A673 (cell line): ENCODE data around the gene LYZL6. TPM values are rescaled to one million over a fixed set of nuclear protein-coding genes. Genes with fewer than 3 reads are reported as not detected.

Experiments
- BruUV-seq: library from RNA; stranded (reverse); fragments of 400-500 nt; replicated peaks from 2 replicates; lab custom pipeline; 2021; lab: Mats Ljungman, UMichigan
- CTCF ChIA-PET: fragments of 300-600 bp; sonication (Branson Sonifier 250); formaldehyde crosslinking; loops from one replicate; lab custom pipeline; 2022; ENCODE audit warnings: antibody characterized with exemption; lab: Charles Lee
- POLR2A ChIA-PET: fragments of 300-600 bp; sonication (Branson Sonifier 250); formaldehyde crosslinking; loops from one replicate; lab custom pipeline; 2022; ENCODE audit warnings: antibody characterized with exemption; ENCODE audit not compliant: low non-redundant PET; lab: Charles Lee
- DNase-seq: peaks from one replicate; pipeline ENCODE4 v3.0.0-alpha.2; 2015; ENCODE audit warnings: low spot score
- H3K27ac ChIP-seq: fragments of 200-600 bp; sonication (generic); 2 replicates; pipeline ENCODE4 v1.5.1; 2016; ENCODE audit warnings: mixed run types, low read depth, mild to moderate bottlenecking, mixed read lengths, antibody characterized with exemption, low read length; ENCODE audit not compliant: poor library complexity, severe bottlenecking
- H3K27me3 ChIP-seq: fragments of 200-600 bp; sonication (generic); replicated peaks from 2 replicates; pipeline ENCODE4 v1.6.1; 2017; ENCODE audit warnings: mixed run types, low read depth, mild to moderate bottlenecking, mixed read lengths, antibody characterized with exemption, low read length; ENCODE audit not compliant: insufficient read depth, poor library complexity
- H3K36me3 ChIP-seq: fragments of 200-600 bp; sonication (generic); 2 replicates; pipeline ENCODE4 v1.6.1; 2016; ENCODE audit warnings: mixed run types, mild to moderate bottlenecking, mixed read lengths, antibody characterized with exemption, low read length; ENCODE audit not compliant: insufficient read depth, poor library complexity, severe bottlenecking
- H3K4me1 ChIP-seq: fragments of 200-600 bp; sonication (generic); 2 replicates; pipeline ENCODE4 v1.6.1; 2017; ENCODE audit warnings: mixed run types, mild to moderate bottlenecking, mixed read lengths, antibody characterized with exemption, low read length; ENCODE audit not compliant: insufficient read depth, poor library complexity, severe bottlenecking
- H3K4me3 ChIP-seq: fragments of 200-600 bp; sonication (generic); 2 replicates; pipeline ENCODE4 v1.5.1; 2016; ENCODE audit warnings: low read depth, mixed run types, mild to moderate bottlenecking, mixed read lengths, low read length; ENCODE audit not compliant: poor library complexity, severe bottlenecking
- H3K9me3 ChIP-seq: fragments of 200-600 bp; sonication (generic); 2 replicates; pipeline ENCODE4 v1.6.1; 2016; ENCODE audit warnings: mixed run types, low read depth, mild to moderate bottlenecking, mixed read lengths, antibody characterized with exemption, low read length; ENCODE audit not compliant: poor library complexity, severe bottlenecking
- EZH2 ChIP-seq: fragments of 200-600 bp; sonication (generic); IDR thresholded peaks from 2 replicates; pipeline ENCODE4 v1.6.1; 2017; ENCODE audit warnings: borderline replicate concordance, low read depth, mild to moderate bottlenecking, mixed read lengths, antibody characterized with exemption, low read length; ENCODE audit not compliant: poor library complexity, severe bottlenecking
- intact Hi-C: fragments of 100-400 bp; cut with micrococcal nuclease; formaldehyde crosslinking; loops from one replicate; pipeline ENCODE4 v1.10.0; 2022; ENCODE audit not compliant: unreplicated experiment
- total RNA-seq: library from RNA; stranded (reverse); gene quantifications from 2 replicates; pipeline ENCODE4 v1.2.3, GENCODE V29; 2021
- TF ChIP-seq, protein P1 (sequence below): fragments of 300-800, 200-600 bp; sonication (generic); conservative IDR thresholded peaks from 2 replicates; pipeline ENCODE4 v1.5.1; 2017; ENCODE audit warnings: low read depth, mild to moderate bottlenecking, antibody characterized with exemption, low read length, moderate library complexity, mixed read lengths

LYZL6 gene
- total RNA-seq, 1 experiment from 2014 or later = not detected

DNA sequence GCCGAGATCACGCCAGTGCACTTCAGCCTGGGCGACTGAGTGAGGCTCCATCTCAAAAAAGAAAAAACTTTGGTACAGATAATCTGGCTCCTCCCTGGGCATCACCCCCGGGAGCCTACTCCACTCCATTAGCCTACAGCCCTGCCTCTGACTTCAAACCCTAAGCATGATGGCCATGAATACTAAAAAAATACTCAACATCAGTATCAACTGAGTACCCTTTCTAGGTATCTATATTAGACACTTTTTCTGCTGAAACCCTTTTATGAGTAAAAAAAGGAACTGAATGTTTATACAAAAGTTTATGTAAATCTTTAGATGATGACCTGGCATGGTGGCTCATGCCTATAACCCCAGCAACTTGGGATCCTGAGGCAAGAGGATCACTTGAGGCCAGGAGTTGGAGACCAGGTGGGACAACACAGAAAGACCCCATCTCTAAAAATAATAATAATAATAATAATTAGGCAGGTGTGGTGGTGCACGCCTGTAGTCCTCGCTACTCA lies 19.9 kb downstream of the LYZL6 start:
- H3K9me3 ChIP-seq = no peaks in the 10 kb centered on the region
- CTCF ChIA-PET = no interaction called here
- no peak for DNase-seq
- H3K4me3 ChIP-seq = no peak overlapping the region
- POLR2A ChIA-PET = no interaction called here
- no peaks in the 10 kb centered on the region for H3K4me1 ChIP-seq
- TF ChIP-seq EZH2 = no peak
- TF ChIP-seq, protein P1, sequence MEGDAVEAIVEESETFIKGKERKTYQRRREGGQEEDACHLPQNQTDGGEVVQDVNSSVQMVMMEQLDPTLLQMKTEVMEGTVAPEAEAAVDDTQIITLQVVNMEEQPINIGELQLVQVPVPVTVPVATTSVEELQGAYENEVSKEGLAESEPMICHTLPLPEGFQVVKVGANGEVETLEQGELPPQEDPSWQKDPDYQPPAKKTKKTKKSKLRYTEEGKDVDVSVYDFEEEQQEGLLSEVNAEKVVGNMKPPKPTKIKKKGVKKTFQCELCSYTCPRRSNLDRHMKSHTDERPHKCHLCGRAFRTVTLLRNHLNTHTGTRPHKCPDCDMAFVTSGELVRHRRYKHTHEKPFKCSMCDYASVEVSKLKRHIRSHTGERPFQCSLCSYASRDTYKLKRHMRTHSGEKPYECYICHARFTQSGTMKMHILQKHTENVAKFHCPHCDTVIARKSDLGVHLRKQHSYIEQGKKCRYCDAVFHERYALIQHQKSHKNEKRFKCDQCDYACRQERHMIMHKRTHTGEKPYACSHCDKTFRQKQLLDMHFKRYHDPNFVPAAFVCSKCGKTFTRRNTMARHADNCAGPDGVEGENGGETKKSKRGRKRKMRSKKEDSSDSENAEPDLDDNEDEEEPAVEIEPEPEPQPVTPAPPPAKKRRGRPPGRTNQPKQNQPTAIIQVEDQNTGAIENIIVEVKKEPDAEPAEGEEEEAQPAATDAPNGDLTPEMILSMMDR = no peak
- H3K27ac ChIP-seq = no peak overlapping the region
- intact Hi-C loops = no loop called here
- no peaks in the 10 kb centered on the region for H3K27me3 ChIP-seq
- H3K36me3 ChIP-seq = no peaks in the 10 kb centered on the region
- BruUV-seq = no TSS peak

DNA sequence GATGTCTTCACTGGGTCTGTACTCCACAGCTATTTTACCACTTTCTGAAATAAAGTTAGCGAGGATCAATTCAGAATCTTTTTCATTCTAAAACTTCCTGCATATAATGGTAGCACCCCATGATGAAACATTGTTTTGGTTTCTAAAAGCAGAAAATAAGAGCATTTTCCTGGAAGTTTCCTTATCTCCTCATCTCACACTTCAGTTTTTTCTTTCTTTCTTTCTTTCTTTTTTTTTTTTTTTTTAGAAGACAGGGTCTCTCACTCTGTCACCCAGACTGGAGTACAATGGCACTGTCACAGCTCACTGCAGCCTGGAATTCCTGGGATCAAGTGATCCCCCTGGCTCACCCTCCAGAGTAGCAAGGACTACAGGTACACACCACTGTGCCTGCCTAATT lies 23.3 kb downstream of the LYZL6 start:
- Histone ChIP-seq H3K4me3 (no peak overlapping the region), H3K36me3 (no peaks in the 10 kb centered on the region), H3K9me3 (no peaks in the 10 kb centered on the region), H3K4me1 (no peaks in the 10 kb centered on the region), H3K27me3 (no peaks in the 10 kb centered on the region), H3K27ac (no peak overlapping the region)
- ChIA-PET CTCF (no interaction called here), POLR2A (no interaction called here)
- BruUV-seq = no TSS peak
- intact Hi-C loops = no loop called here
- no peak for DNase-seq
- TF ChIP-seq, protein P1 = no peak
- TF ChIP-seq EZH2 = no peak

DNA sequence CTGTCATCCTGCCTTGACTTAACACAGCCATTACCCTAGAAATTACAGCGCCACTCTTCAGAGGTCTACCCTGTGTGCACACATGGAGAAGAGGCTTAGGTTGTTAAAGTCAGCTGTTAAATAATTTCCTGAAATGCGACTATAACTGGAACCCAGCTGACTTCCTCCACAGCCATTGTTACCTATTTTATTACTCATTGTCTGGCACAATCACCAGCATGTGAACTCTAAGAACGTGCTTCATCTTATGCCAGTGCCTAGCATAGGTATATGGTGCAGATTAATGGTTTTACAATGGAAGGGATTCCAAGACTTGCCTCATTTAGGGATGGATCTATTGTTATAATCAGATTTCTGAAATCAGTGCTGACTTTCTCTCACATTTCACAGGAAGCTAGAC lies 24.8 kb downstream of the LYZL6 start:
- H3K36me3 ChIP-seq = no peaks in the 10 kb centered on the region
- no peaks in the 10 kb centered on the region for H3K27me3 ChIP-seq
- TF ChIP-seq, protein P1 = no peak
- TF ChIP-seq EZH2 = no peak
- ChIA-PET POLR2A (no interaction called here), CTCF (no interaction called here)
- no peaks in the 10 kb centered on the region for H3K9me3 ChIP-seq
- no peaks in the 10 kb centered on the region for H3K4me1 ChIP-seq
- intact Hi-C loops = no loop called here
- no peak overlapping the region for H3K27ac ChIP-seq
- H3K4me3 ChIP-seq = no peak overlapping the region
- no TSS peak for BruUV-seq
- no peak for DNase-seq
